WI38 (cell line): ENCODE results near the gene UQCRC1.

Source experiments
- H3K4me3 ChIP-seq: 2 replicates; pipeline ENCODE4 v1.5.1; 2011; ENCODE audit warnings: low read depth, mild to moderate bottlenecking, control low read depth, low read length
- CTCF ChIP-seq: IDR thresholded peaks from 2 replicates; pipeline ENCODE4 v1.5.1; 2012; ENCODE audit warnings: low read depth, mild to moderate bottlenecking, control low read depth, low read length

The UQCRC1 gene

GRCh38 chr3:48607519-48607918, 1.9 kb downstream of the UQCRC1 start:
- no peak for TF ChIP-seq CTCF

GRCh38 chr3:48601622-48601994, 7.8 kb downstream of the UQCRC1 start:
- H3K4me3 ChIP-seq = no peak overlapping the region
- no peak for TF ChIP-seq CTCF

More at GRCh38 chr3:48607519-48607918, 1.9 kb downstream of the UQCRC1 start:
- no peak overlapping the region for H3K4me3 ChIP-seq

- H3K4me3 ChIP-seq = no peak overlapping the region
Observed at GRCh38 chr3:48600711-48601621, 8.5 kb downstream of the UQCRC1 start.

GRCh38 chr3:48599509-48600285, 9.7 kb downstream of the UQCRC1 start:
- no peak for TF ChIP-seq CTCF
- no peak overlapping the region for H3K4me3 ChIP-seq

More at GRCh38 chr3:48600711-48601621, 8.5 kb downstream of the UQCRC1 start:
- no peak for TF ChIP-seq CTCF

GRCh38 chr3:48599077-48599501, 10.4 kb downstream of the UQCRC1 start:
- TF ChIP-seq CTCF = no peak

GRCh38 chr3:48598323-48599076, 10.9 kb downstream of the UQCRC1 start:
- peak overlapping the region; percentile 29 for H3K4me3 ChIP-seq
- TF ChIP-seq CTCF = no peak

More at GRCh38 chr3:48599077-48599501, 10.4 kb downstream of the UQCRC1 start:
- H3K4me3 ChIP-seq = peak overlapping the region; percentile 29
